SJSA1 (cell line): Measurements from ENCODE around the gene ZC4H2. TPM values are rescaled to one million over a fixed set of nuclear protein-coding genes. Genes with fewer than 3 reads are reported as not detected.
"Not testable (repeated sequence)": the region's sequence is repeated elsewhere in the genome, so short reads cannot be mapped to it uniquely, and the experiment has no call there.

ENCODE experiments used
- DNase-seq, 2 experiments: peaks; one replicate each; pipeline ENCODE4 v3.0.0-alpha.2; 2015 to 2020; ENCODE audit warnings: low spot score in 2 of 2, low read depth in 1 of 2
- H3K27ac ChIP-seq: fragments of 250-450 bp; sonication (Bioruptor Pico); 2 replicates; pipeline ENCODE4 v1.5.1; 2020; ENCODE audit warnings: mild to moderate bottlenecking, moderate library complexity
- H3K27me3 ChIP-seq: fragments of 250-450 bp; sonication (Bioruptor Pico); replicated peaks from 2 replicates; pipeline ENCODE4 v1.5.1; 2020; ENCODE audit warnings: mild to moderate bottlenecking, moderate library complexity
- H3K36me3 ChIP-seq: fragments of 250-450 bp; sonication (Bioruptor Pico); 2 replicates; pipeline ENCODE4 v1.5.1; 2020; ENCODE audit warnings: mild to moderate bottlenecking
- H3K4me1 ChIP-seq: fragments of 250-450 bp; sonication (Bioruptor Pico); replicated peaks from 2 replicates; pipeline ENCODE4 v1.6.1; 2021; ENCODE audit warnings: mild to moderate bottlenecking
- H3K4me3 ChIP-seq: fragments of 250-450 bp; sonication (Bioruptor Pico); 2 replicates; pipeline ENCODE4 v1.5.1; 2020; ENCODE audit warnings: mild to moderate bottlenecking
- H3K9me3 ChIP-seq: fragments of 250-450 bp; sonication (Bioruptor Pico); replicated peaks from 2 replicates; pipeline ENCODE4 v1.5.1; 2020; ENCODE audit warnings: mild to moderate bottlenecking
- total RNA-seq: library from RNA; depleted of rRNA; stranded (reverse); fragments of >200 nt; shearing (Covaris generic); gene quantifications from 2 replicates; pipeline ENCODE4 v1.2.3, GENCODE V29; 2014; rRNA removed

ZC4H2 gene
- total RNA-seq, 1 experiment from 2014 or later: 4.4 TPM

GRCh38 chrX:64885850-64886249 lies 90.4 kb downstream of the ZC4H2 start:
- H3K4me1 ChIP-seq: no peaks in the 10 kb centered on the region
- H3K9me3 ChIP-seq: no peaks in the 10 kb centered on the region
- DNase-seq: no peak
- no peak overlapping the region for H3K27ac ChIP-seq
- no peaks in the 10 kb centered on the region for H3K27me3 ChIP-seq
- no peak overlapping the region for H3K4me3 ChIP-seq
- H3K36me3 ChIP-seq: no peaks in the 10 kb centered on the region

GRCh38 chrX:64878709-64879108 lies 97.5 kb downstream of the ZC4H2 start:
- not testable (repeated sequence) for DNase-seq, H3K36me3 ChIP-seq, H3K4me1 ChIP-seq, H3K4me3 ChIP-seq, H3K27ac ChIP-seq, H3K9me3 ChIP-seq, H3K27me3 ChIP-seq

GRCh38 chrX:64867217-64867616 lies 109.0 kb downstream of the ZC4H2 start:
- H3K4me3 ChIP-seq: no peak overlapping the region
- no peak overlapping the region for H3K27ac ChIP-seq
- H3K4me1 ChIP-seq: no peaks in the 10 kb centered on the region
- no peaks in the 10 kb centered on the region for H3K9me3 ChIP-seq
- no peak for DNase-seq
- H3K36me3 ChIP-seq: no peaks in the 10 kb centered on the region
- H3K27me3 ChIP-seq: no peaks in the 10 kb centered on the region

Other genes starting within 250 kb of the ZC4H2 start
- 0.97 and 1.9 TPM in 2 replicates for gene ZC3H12B, start 58.4 kb upstream of the ZC4H2 start, total RNA-seq